ENCODE results near the gene RFX6.

RFX6 gene

GRCh38 chr6:116842459-116842858 is 34.6 kb upstream of the RFX6 start:
- DNase-seq (ENCODE audit: low read depth in 2 of 2) = no peak
- TF ChIP-seq CTCF (IDR thresholded peaks at IDR 0.05; ENCODE audit: low read depth, low read length) = no peak
- no peak overlapping the region for H3K4me3 ChIP-seq (replicated peaks in 1 of 2; ENCODE audit: low read depth in 2 of 2, low read length in 2 of 2)

- H3K4me3 ChIP-seq (replicated peaks in 1 of 2; ENCODE audit: low read depth in 2 of 2, low read length in 2 of 2) = no peak overlapping the region
- peak; percentile 49 to 66 for DNase-seq (ENCODE audit: low read depth in 2 of 2)
- TF ChIP-seq CTCF (IDR thresholded peaks at IDR 0.05; ENCODE audit: low read depth, low read length) = peak; percentile 4
Measured at GRCh38 chr6:116847227-116847626, 29.8 kb upstream of the RFX6 start.

GRCh38 chr6:116858060-116858459 is 19.0 kb upstream of the RFX6 start:
- H3K4me3 ChIP-seq (replicated peaks in 1 of 2; ENCODE audit: low read depth in 2 of 2, low read length in 2 of 2) = no peak overlapping the region
- DNase-seq (ENCODE audit: low read depth in 2 of 2) = no peak
- no peak for TF ChIP-seq CTCF (IDR thresholded peaks at IDR 0.05; ENCODE audit: low read depth, low read length)

GRCh38 chr6:116859264-116859663 is 17.8 kb upstream of the RFX6 start:
- TF ChIP-seq CTCF (IDR thresholded peaks at IDR 0.05; ENCODE audit: low read depth, low read length) = no peak
- H3K4me3 ChIP-seq (replicated peaks in 1 of 2; ENCODE audit: low read depth in 2 of 2, low read length in 2 of 2) = no peak overlapping the region
- DNase-seq (ENCODE audit: low read depth in 2 of 2) = no peak

GRCh38 chr6:116866281-116866871 is 10.7 kb upstream of the RFX6 start:
- H3K4me3 ChIP-seq (replicated peaks in 1 of 2; ENCODE audit: low read depth in 2 of 2, low read length in 2 of 2) = no peak overlapping the region
- peak in 1 of 2 donors; percentile 10 for DNase-seq (ENCODE audit: low read depth in 2 of 2)
- TF ChIP-seq CTCF (IDR thresholded peaks at IDR 0.05; ENCODE audit: low read depth, low read length) = no peak

- DNase-seq (ENCODE audit: low read depth in 2 of 2) = no peak
- TF ChIP-seq CTCF (IDR thresholded peaks at IDR 0.05; ENCODE audit: low read depth, low read length) = no peak
- no peak overlapping the region for H3K4me3 ChIP-seq (replicated peaks in 1 of 2; ENCODE audit: low read depth in 2 of 2, low read length in 2 of 2)
Measured at GRCh38 chr6:116872771-116873170, 4.3 kb upstream of the RFX6 start.

- no peak for DNase-seq (ENCODE audit: low read depth in 2 of 2)
Measured at GRCh38 chr6:116876107-116876506, 935 bp upstream of the RFX6 start.

More at GRCh38 chr6:116876107-116876506, 935 bp upstream of the RFX6 start:
- H3K4me3 ChIP-seq (replicated peaks in 1 of 2; ENCODE audit: low read depth in 2 of 2, low read length in 2 of 2) = no peak overlapping the region
- no peak for TF ChIP-seq CTCF (IDR thresholded peaks at IDR 0.05; ENCODE audit: low read depth, low read length)
